ENCODE measurements around the gene KLHL29. TPM values are rescaled to one million over a fixed set of nuclear protein-coding genes. Genes with fewer than 3 reads are reported as not detected.

KLHL29 gene
- polyA plus RNA-seq, 3 donors, result 0.03 TPM; not detected in 2

GRCh38 chr2:23533338-23533695 lies 148.3 kb downstream of the KLHL29 start:
- Mint-ChIP-seq H3K27ac (no peak overlapping the region), H3K9me3 (no peaks in the 10 kb centered on the region), H3K4me1 (peaks cover 6% of the 10 kb centered on the region), H3K36me3 (no peaks in the 10 kb centered on the region), H3K27me3 (ENCODE audit: low read depth in 3 of 3) (peaks cover 4 to 8% (median 7%) of the 10 kb centered on the region in 3 donors), H3K4me3 (no peak overlapping the region)
- no peak overlapping the region for H3K4me2 ChIP-seq (replicated peaks; ENCODE audit: extremely low read depth, low read length, poor library complexity, severe bottlenecking)
- H3K4me3 ChIP-seq (replicated peaks in 1 of 3; ENCODE audit: low read depth in 2 of 3, low read length in 3 of 3), result no peak overlapping the region
- no peak overlapping the region for H3K27ac ChIP-seq (ENCODE audit: low read depth in 1 of 2, low read length in 2 of 2)
- no peaks in the 10 kb centered on the region for H3K4me1 ChIP-seq (ENCODE audit: control insufficient read depth in 1 of 2, insufficient read depth in 2 of 2, low read length in 2 of 2)
- intact Hi-C loops (cut with micrococcal nuclease), result no loop called here
- no peaks in the 10 kb centered on the region for H3K9me3 ChIP-seq (replicated peaks in 1 of 2; ENCODE audit: control insufficient read depth in 1 of 2, insufficient read depth in 1 of 2, low read length in 2 of 2)
- no peaks in the 10 kb centered on the region for H3K36me3 ChIP-seq (replicated peaks in 1 of 2; ENCODE audit: control insufficient read depth in 1 of 2, insufficient read depth in 2 of 2, low read length in 2 of 2)
- no peak overlapping the region for H3K9ac ChIP-seq (ENCODE audit: insufficient read depth, low read length, poor library complexity, severe bottlenecking)
- H3K27me3 ChIP-seq (ENCODE audit: control insufficient read depth in 2 of 2, insufficient read depth in 2 of 2, low read length in 2 of 2), result no peaks in the 10 kb centered on the region
- no peaks in the 10 kb centered on the region for H3K79me2 ChIP-seq (ENCODE audit: insufficient read depth, low read length)
- DNase-seq, result no peak
- no peak overlapping the region for H2AFZ ChIP-seq (ENCODE audit: insufficient read depth, low read depth, low read length, poor library complexity, severe bottlenecking)
- 95% methylated on average over 9 of the region's 9 CpGs for WGBS (ENCODE audit: insufficient coverage)
- no peaks in the 10 kb centered on the region for H4K20me1 ChIP-seq (ENCODE audit: insufficient read depth, low read length)
- TF ChIP-seq CTCF (IDR thresholded peaks at IDR 0.05), result no peak

- H3K27ac ChIP-seq (ENCODE audit: low read depth in 1 of 2, low read length in 2 of 2), result no peak overlapping the region
- no peaks in the 10 kb centered on the region for H3K79me2 ChIP-seq (ENCODE audit: insufficient read depth, low read length)
- DNase-seq, result no peak
- H3K36me3 Mint-ChIP-seq, result no peaks in the 10 kb centered on the region
- H3K4me1 Mint-ChIP-seq, result peaks cover 6% of the 10 kb centered on the region
- no peaks in the 10 kb centered on the region for H3K27me3 ChIP-seq (ENCODE audit: control insufficient read depth in 2 of 2, insufficient read depth in 2 of 2, low read length in 2 of 2)
- no peak overlapping the region for H3K9ac ChIP-seq (ENCODE audit: insufficient read depth, low read length, poor library complexity, severe bottlenecking)
- no peaks in the 10 kb centered on the region for H3K4me1 ChIP-seq (ENCODE audit: control insufficient read depth in 1 of 2, insufficient read depth in 2 of 2, low read length in 2 of 2)
- no peak overlapping the region for H2AFZ ChIP-seq (ENCODE audit: insufficient read depth, low read depth, low read length, poor library complexity, severe bottlenecking)
- H3K4me2 ChIP-seq (replicated peaks; ENCODE audit: extremely low read depth, low read length, poor library complexity, severe bottlenecking), result no peak overlapping the region
- peaks cover 4 to 10% (median 9%) of the 10 kb centered on the region in 3 donors for H3K27me3 Mint-ChIP-seq (ENCODE audit: low read depth in 3 of 3)
- H3K4me3 Mint-ChIP-seq, result no peak overlapping the region
- H3K36me3 ChIP-seq (replicated peaks in 1 of 2; ENCODE audit: control insufficient read depth in 1 of 2, insufficient read depth in 2 of 2, low read length in 2 of 2), result no peaks in the 10 kb centered on the region
- H3K4me3 ChIP-seq (replicated peaks in 1 of 3; ENCODE audit: low read depth in 2 of 3, low read length in 3 of 3), result no peak overlapping the region
- no peaks in the 10 kb centered on the region for H3K9me3 Mint-ChIP-seq
- intact Hi-C loops (cut with micrococcal nuclease), result no loop called here
- no peaks in the 10 kb centered on the region for H3K9me3 ChIP-seq (replicated peaks in 1 of 2; ENCODE audit: control insufficient read depth in 1 of 2, insufficient read depth in 1 of 2, low read length in 2 of 2)
- no peaks in the 10 kb centered on the region for H4K20me1 ChIP-seq (ENCODE audit: insufficient read depth, low read length)
- TF ChIP-seq CTCF (IDR thresholded peaks at IDR 0.05), result no peak
- no peak overlapping the region for H3K27ac Mint-ChIP-seq
- 92% methylated on average over 2 of the region's 2 CpGs for WGBS (ENCODE audit: insufficient coverage)
Measured at GRCh38 chr2:23534771-23535170, 149.8 kb downstream of the KLHL29 start.
